GM23338 (cell line): Measurements from ENCODE around the gene WDR5B. TPM values are rescaled to one million over a fixed set of nuclear protein-coding genes. Genes with fewer than 3 reads are reported as not detected.

Experiments used
- ATAC-seq: fragments of 200-7000 bp; cut with Tn5 transposase; 3 replicates; pipeline ENCODE4 v1.9.1; 2020
- DNase-seq: peaks from one replicate; pipeline ENCODE4 v3.0.0-alpha.2; 2015; ENCODE audit warnings: low spot score
- H2AFZ ChIP-seq: fragments of 200-600 bp; sonication (generic); 2 replicates; pipeline ENCODE4 v1.8.0; 2016; ENCODE audit warnings: antibody characterized with exemption, mild to moderate bottlenecking, moderate library complexity
- H3F3A ChIP-seq: fragments of 200-600 bp; sonication (generic); replicated peaks from 2 replicates; pipeline ENCODE4 v1.8.0; 2017; ENCODE audit warnings: antibody characterized with exemption, mixed run types, low read depth
- H3K27ac ChIP-seq: fragments of 200-600 bp; sonication (generic); 2 replicates; pipeline ENCODE4 v1.6.1; 2016; ENCODE audit warnings: low read depth
- H3K27me3 ChIP-seq: fragments of 200-600 bp; sonication (generic); 2 replicates; pipeline ENCODE4 v1.8.0; 2016; ENCODE audit warnings: mild to moderate bottlenecking, mixed run types, moderate library complexity; ENCODE audit not compliant: insufficient read depth
- H3K36me3 ChIP-seq: fragments of 200-600 bp; sonication (generic); 2 replicates; pipeline ENCODE4 v1.8.0; 2016; ENCODE audit warnings: mild to moderate bottlenecking; ENCODE audit not compliant: insufficient read depth
- H3K4me1 ChIP-seq: fragments of 200-600 bp; sonication (generic); 2 replicates; pipeline ENCODE4 v1.8.0; 2016; ENCODE audit warnings: mild to moderate bottlenecking, moderate library complexity; ENCODE audit not compliant: insufficient read depth
- H3K4me2 ChIP-seq: fragments of 200-600 bp; sonication (generic); 2 replicates; pipeline ENCODE4 v1.7.1; 2017; ENCODE audit warnings: mixed run types
- H3K4me3 ChIP-seq: fragments of 200-600 bp; sonication (generic); 2 replicates; pipeline ENCODE4 v1.6.1; 2016; ENCODE audit warnings: mixed run types
- H3K79me2 ChIP-seq: fragments of 200-600 bp; sonication (generic); replicated peaks from 2 replicates; pipeline ENCODE4 v1.8.0; 2017; ENCODE audit warnings: mild to moderate bottlenecking; ENCODE audit not compliant: insufficient read depth
- H3K9me2 ChIP-seq: fragments of 200-600 bp; sonication (generic); 2 replicates; pipeline ENCODE4 v1.8.0; 2017; ENCODE audit not compliant: insufficient read depth
- H4K20me1 ChIP-seq: fragments of 200-600 bp; sonication (generic); replicated peaks from 2 replicates; pipeline ENCODE4 v1.8.0; 2017; ENCODE audit warnings: mild to moderate bottlenecking; ENCODE audit not compliant: insufficient read depth
- H3K27ac Mint-ChIP-seq: 2 replicates; pipeline ENCODE4 v1.8.0; 2020; ENCODE audit warnings: inconsistent platforms, mild to moderate bottlenecking, moderate library complexity, mixed read lengths
- H3K27me3 Mint-ChIP-seq: 3 replicates; pipeline ENCODE4 v1.8.0; 2022; ENCODE audit warnings: low read depth, mild to moderate bottlenecking, moderate library complexity, mixed read lengths, inconsistent platforms; ENCODE audit not compliant: insufficient read depth, poor library complexity
- H3K36me3 Mint-ChIP-seq: 3 replicates; pipeline ENCODE4 v1.8.0; 2021; ENCODE audit warnings: low read depth, mild to moderate bottlenecking, inconsistent platforms, moderate library complexity, mixed read lengths
- H3K4me1 Mint-ChIP-seq: 3 replicates; pipeline ENCODE4 v1.8.0; 2020; ENCODE audit warnings: mild to moderate bottlenecking, inconsistent platforms, mixed read lengths
- H3K4me3 Mint-ChIP-seq: 3 replicates; pipeline ENCODE4 v1.8.0; 2021; ENCODE audit warnings: moderate library complexity, mild to moderate bottlenecking, inconsistent platforms, mixed read lengths
- H3K9me3 Mint-ChIP-seq: 3 replicates; pipeline ENCODE4 v1.8.0; 2020; ENCODE audit warnings: moderate library complexity, mild to moderate bottlenecking, inconsistent platforms, mixed read lengths
- EZH2phosphoT487 ChIP-seq: fragments of 200-600 bp; sonication (generic); IDR thresholded peaks from one replicate; pipeline ENCODE4 v1.8.1; 2018; ENCODE audit warnings: antibody characterized with exemption; ENCODE audit not compliant: unreplicated experiment
- JUNB ChIP-seq: IDR thresholded peaks from one replicate; pipeline ENCODE4 v1.6.1; 2016; ENCODE audit warnings: antibody characterized with exemption; ENCODE audit not compliant: unreplicated experiment
- NANOG ChIP-seq: IDR thresholded peaks from 2 replicates; pipeline ENCODE4 v1.6.1; 2016; ENCODE audit warnings: antibody characterized with exemption, borderline replicate concordance
- POLR2AphosphoS5 ChIP-seq: IDR thresholded peaks from 2 replicates; pipeline ENCODE4 v1.6.1; 2016; ENCODE audit warnings: antibody characterized with exemption, low read depth
- ZNF114 ChIP-seq: fragments of 250-450 bp; sonication (Bioruptor Pico); IDR thresholded peaks from 2 replicates; pipeline ENCODE4 v1.5.0; 2020; ENCODE audit warnings: mild to moderate bottlenecking, moderate library complexity
- ZNF331 ChIP-seq: fragments of 250-450 bp; sonication (Bioruptor Pico); IDR thresholded peaks from 2 replicates; pipeline ENCODE4 v1.5.0; 2020; ENCODE audit warnings: low read depth, mild to moderate bottlenecking, moderate library complexity
- ZNF462 ChIP-seq: fragments of 250-450 bp; sonication (Bioruptor Pico); IDR thresholded peaks from 2 replicates; pipeline ENCODE4 v1.5.0; 2020; ENCODE audit warnings: mild to moderate bottlenecking, moderate library complexity
- polyA plus RNA-seq: library from polyadenylated mRNA; unstranded; fragments of >200 nt; fragmentation: Nextera tagmentation; extraction: Ambion mirVana; gene quantifications from 2 replicates; pipeline ENCODE4 v1.2.1, GENCODE V29; 2016
- small RNA-seq: library from RNA; depleted of rRNA; stranded (forward); fragments of <200 nt; gene quantifications from one replicate; pipeline ENCODE3, GENCODE V24; 2014; ENCODE audit warnings: low replicate concordance
- total RNA-seq: library from RNA; depleted of rRNA; stranded (reverse); fragments of >200 nt; shearing (Covaris generic); gene quantifications from 2 replicates; pipeline ENCODE4 v1.2.3, GENCODE V29; 2014; rRNA removed

WDR5B gene
- total and polyA plus RNA-seq, 2 experiments from 2014 or later = 0.81 to 2.7 TPM

GRCh38 chr3:122364490-122364889 is 51.4 kb downstream of the WDR5B start:
- no peak for TF ChIP-seq NANOG
- TF ChIP-seq ZNF331 = no peak
- no peak for TF ChIP-seq POLR2AphosphoS5
- TF ChIP-seq EZH2phosphoT487 = no peak
- no peak for TF ChIP-seq ZNF114 (CRISPR knock-in tag)
- no peak for TF ChIP-seq JUNB
- no peak for TF ChIP-seq ZNF462
- H3K27me3 ChIP-seq = no peaks in the 10 kb centered on the region
- H3K79me2 ChIP-seq = no peaks in the 10 kb centered on the region
- H3K36me3 ChIP-seq = peaks cover 13% of the 10 kb centered on the region; the same call in 1 of the 2 replicates
- Mint-ChIP-seq H3K9me3 (no peaks in the 10 kb centered on the region), H3K27me3 (peaks cover 2% of the 10 kb centered on the region), H3K36me3 (peaks cover 53% of the 10 kb centered on the region), H3K4me1 (peaks cover 4% of the 10 kb centered on the region), H3K4me3 (no peak overlapping the region), H3K27ac (no peak overlapping the region)
- peaks cover 4% of the 10 kb centered on the region; the same call in 1 of the 2 replicates for H4K20me1 ChIP-seq
- peaks cover 3% of the 10 kb centered on the region; the same call in 1 of the 2 replicates for H3K4me1 ChIP-seq
- no peak for ATAC-seq
- no peak overlapping the region for H3K4me2 ChIP-seq
- H2AFZ ChIP-seq = no peak overlapping the region
- H3K4me3 ChIP-seq = no peak overlapping the region
- DNase-seq = no peak
- no peaks in the 10 kb centered on the region for H3F3A ChIP-seq
- no peak overlapping the region for H3K27ac ChIP-seq
- no peaks in the 10 kb centered on the region for H3K9me2 ChIP-seq

Small RNA genes lying within 50 kb of the gene (small RNA-seq; reads per million reads assigned to genes)
- not detected for gene AC083798.1

Other genes with a start within 250 kb of the WDR5B start
- gene CASR, start 232.4 kb downstream of the WDR5B start, total RNA-seq = 0.04 and 0.56 TPM in 2 replicates
- 0.03 and 0.08 TPM in 2 replicates for gene CASR, start 232.4 kb downstream of the WDR5B start, polyA plus RNA-seq
- not detected in 2 replicates for gene CSTA, start 90.8 kb downstream of the WDR5B start, total RNA-seq
- 1.4 TPM in 2 replicates for gene CSTA, start 90.8 kb downstream of the WDR5B start, polyA plus RNA-seq
- 57.7 and 84.9 TPM in 2 replicates for gene MIX23, start 32.8 kb downstream of the WDR5B start, total RNA-seq
- 146 and 162 TPM in 2 replicates for gene MIX23, start 32.8 kb downstream of the WDR5B start, polyA plus RNA-seq
- gene FAM162A, start 31.9 kb downstream of the WDR5B start, total RNA-seq = 34.4 and 35.9 TPM in 2 replicates
- 227 and 234 TPM in 2 replicates for gene FAM162A, start 31.9 kb downstream of the WDR5B start, polyA plus RNA-seq
- 30.1 and 38.4 TPM in 2 replicates for gene KPNA1, start 98.9 kb upstream of the WDR5B start, total RNA-seq
- gene KPNA1, start 98.9 kb upstream of the WDR5B start, polyA plus RNA-seq = 19.8 and 20.5 TPM in 2 replicates
- 2.2 and 3.9 TPM in 2 replicates for gene PARP9, start 148.2 kb upstream of the WDR5B start, total RNA-seq
- gene PARP9, start 148.2 kb upstream of the WDR5B start, polyA plus RNA-seq = 1.8 and 2.1 TPM in 2 replicates
- gene DTX3L, start 148.3 kb upstream of the WDR5B start, total RNA-seq = 6.8 TPM in 2 replicates
- 1.8 and 2.1 TPM in 2 replicates for gene DTX3L, start 148.3 kb upstream of the WDR5B start, polyA plus RNA-seq
- 0.12 and 0.87 TPM in 2 replicates for gene PARP15, start 161.6 kb upstream of the WDR5B start, total RNA-seq
- 0.17 and 0.39 TPM in 2 replicates for gene PARP15, start 161.6 kb upstream of the WDR5B start, polyA plus RNA-seq